SHP77 (cell line): ENCODE measurements around the gene MED16.
"Not testable (repeated sequence)": the region's sequence is repeated elsewhere in the genome, so short reads cannot be mapped to it uniquely, and the experiment has no call there.

ENCODE experiments used
- DNase-seq, 2 experiments: peaks; one replicate each; lab custom pipeline; 2025; lab: John Stamatoyannopoulos, UW

MED16 gene

GRCh38 chr19:911197-912033 lies 18.4 kb upstream of the MED16 start:
- no peak for DNase-seq

GRCh38 chr19:907183-907853 lies 14.3 kb upstream of the MED16 start:
- DNase-seq: no peak

- DNase-seq: no peak
These were observed 13.5 kb upstream of the MED16 start for GRCh38 chr19:906480-906879.

- no peak for DNase-seq
These were observed 11.6 kb upstream of the MED16 start for GRCh38 chr19:904545-904944.

GRCh38 chr19:903266-903797 lies 10.3 kb upstream of the MED16 start:
- DNase-seq: no peak

GRCh38 chr19:902446-903226 lies 9.6 kb upstream of the MED16 start:
- no peak for DNase-seq

- no peak for DNase-seq
These were observed 9.0 kb upstream of the MED16 start for GRCh38 chr19:902093-902370.

GRCh38 chr19:901216-902092 lies 8.5 kb upstream of the MED16 start:
- DNase-seq: no peak

- DNase-seq: no peak
These were observed 7.5 kb upstream of the MED16 start for GRCh38 chr19:900302-901111.

GRCh38 chr19:900043-900301 lies 7.0 kb upstream of the MED16 start:
- DNase-seq: no peak

- no peak for DNase-seq
These were observed 6.5 kb upstream of the MED16 start for GRCh38 chr19:899336-900042.

- DNase-seq: no peak
These were observed 5.7 kb upstream of the MED16 start for GRCh38 chr19:898663-899062.

GRCh38 chr19:897442-898039 lies 4.6 kb upstream of the MED16 start:
- DNase-seq: no peak

- DNase-seq: no peak
These were observed 4.0 kb upstream of the MED16 start for GRCh38 chr19:896999-897398.

GRCh38 chr19:896434-896833 lies 3.4 kb upstream of the MED16 start:
- DNase-seq: no peak

- no peak for DNase-seq
These were observed 619 bp downstream of the MED16 start for GRCh38 chr19:892243-892893.

- DNase-seq: not testable (repeated sequence)
These were observed 1.4 kb downstream of the MED16 start for GRCh38 chr19:891421-892200.

- DNase-seq: no peak
These were observed 2.2 kb downstream of the MED16 start for GRCh38 chr19:890831-891230.
